Tibial nerve (tissue), 4 donors: ENCODE data around the gene CRY1.

Source experiments
- EP300 ChIP-seq, 2 donors: sonication (generic); formaldehyde crosslinking; IDR thresholded peaks; one replicate each; pipeline ENCODE4 v1.6.1; 2017; ENCODE audit warnings: antibody characterized with exemption in 2 of 2, mild to moderate bottlenecking in 1 of 2
- TF ChIP-seq, protein P1 (sequence below), 5 experiments: fragments of 200-600 bp in 3 of 5; fragments of 450-650 bp in 2 of 5; sonication (generic) in 3 of 5; IDR thresholded peaks; one replicate each; pipeline ENCODE4 v1.5.1; 2016 to 2019; ENCODE audit warnings: antibody characterized with exemption in 5 of 5, mild to moderate bottlenecking in 3 of 5, moderate library complexity in 2 of 5

DNA sequence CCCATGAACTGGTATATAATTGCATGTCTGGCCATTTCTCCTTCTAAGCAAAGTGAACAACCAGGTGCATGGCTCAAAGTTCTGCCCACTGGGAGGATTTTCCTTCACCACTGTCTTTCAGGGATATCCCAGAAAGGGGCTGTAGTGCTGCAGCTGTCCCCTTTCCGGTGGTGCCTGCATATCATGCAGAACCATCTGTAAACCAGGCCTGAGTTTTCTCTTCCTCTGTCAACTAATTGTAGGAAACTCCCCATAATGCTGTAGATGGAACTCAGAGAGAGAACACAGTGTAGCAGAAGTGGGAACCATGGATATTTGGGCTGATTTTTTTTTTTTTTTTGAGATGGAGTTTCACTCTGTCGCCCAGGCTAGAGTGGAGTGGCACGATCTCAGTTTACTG is 45.6 kb upstream of the CRY1 start:
- TF ChIP-seq, protein P1, sequence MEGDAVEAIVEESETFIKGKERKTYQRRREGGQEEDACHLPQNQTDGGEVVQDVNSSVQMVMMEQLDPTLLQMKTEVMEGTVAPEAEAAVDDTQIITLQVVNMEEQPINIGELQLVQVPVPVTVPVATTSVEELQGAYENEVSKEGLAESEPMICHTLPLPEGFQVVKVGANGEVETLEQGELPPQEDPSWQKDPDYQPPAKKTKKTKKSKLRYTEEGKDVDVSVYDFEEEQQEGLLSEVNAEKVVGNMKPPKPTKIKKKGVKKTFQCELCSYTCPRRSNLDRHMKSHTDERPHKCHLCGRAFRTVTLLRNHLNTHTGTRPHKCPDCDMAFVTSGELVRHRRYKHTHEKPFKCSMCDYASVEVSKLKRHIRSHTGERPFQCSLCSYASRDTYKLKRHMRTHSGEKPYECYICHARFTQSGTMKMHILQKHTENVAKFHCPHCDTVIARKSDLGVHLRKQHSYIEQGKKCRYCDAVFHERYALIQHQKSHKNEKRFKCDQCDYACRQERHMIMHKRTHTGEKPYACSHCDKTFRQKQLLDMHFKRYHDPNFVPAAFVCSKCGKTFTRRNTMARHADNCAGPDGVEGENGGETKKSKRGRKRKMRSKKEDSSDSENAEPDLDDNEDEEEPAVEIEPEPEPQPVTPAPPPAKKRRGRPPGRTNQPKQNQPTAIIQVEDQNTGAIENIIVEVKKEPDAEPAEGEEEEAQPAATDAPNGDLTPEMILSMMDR (IDR thresholded peaks at IDR 0.05): no peak
- TF ChIP-seq EP300 (IDR thresholded peaks at IDR 0.05): no peak
